KMS-11 (cell line): ENCODE results near the gene TTLL11.

ENCODE experiments used
- H2AFZ ChIP-seq: fragments of 200-600 bp; sonication (generic); 2 replicates; pipeline ENCODE4 v1.6.1; 2016; ENCODE audit warnings: antibody characterized with exemption, mixed run types, low read depth
- H3K27ac ChIP-seq: fragments of 200-600 bp; sonication (generic); 2 replicates; pipeline ENCODE4 v1.6.1; 2016; ENCODE audit warnings: mild to moderate bottlenecking, mixed run types
- H3K27me3 ChIP-seq: fragments of 200-600 bp; sonication (generic); 2 replicates; pipeline ENCODE4 v1.6.1; 2017; ENCODE audit warnings: mild to moderate bottlenecking, low read depth, mixed run types, moderate library complexity; ENCODE audit not compliant: insufficient read depth
- H3K36me3 ChIP-seq: fragments of 200-600 bp; sonication (generic); 2 replicates; pipeline ENCODE4 v1.6.1; 2017; ENCODE audit warnings: mild to moderate bottlenecking, mixed run types; ENCODE audit not compliant: insufficient read depth
- H3K4me1 ChIP-seq: fragments of 200-600 bp; sonication (generic); 2 replicates; pipeline ENCODE4 v1.6.1; 2016; ENCODE audit warnings: mild to moderate bottlenecking, low read depth, mixed run types; ENCODE audit not compliant: poor library complexity, severe bottlenecking
- H3K4me2 ChIP-seq: fragments of 200-600 bp; sonication (generic); 2 replicates; pipeline ENCODE4 v1.7.0; 2016; ENCODE audit warnings: mild to moderate bottlenecking, mixed run types
- H3K4me3 ChIP-seq: fragments of 200-600 bp; sonication (generic); IDR thresholded peaks from 2 replicates; pipeline ENCODE4 v1.6.1; 2017; ENCODE audit warnings: low read depth, low read length, mixed read lengths; ENCODE audit not compliant: insufficient read depth
- H3K79me2 ChIP-seq: fragments of 200-600 bp; sonication (generic); 2 replicates; pipeline ENCODE4 v1.6.1; 2016; ENCODE audit warnings: low read depth, mixed run types; ENCODE audit not compliant: insufficient read depth
- H3K9ac ChIP-seq: fragments of 200-600 bp; sonication (generic); 2 replicates; pipeline ENCODE4 v1.6.1; 2016; ENCODE audit warnings: mild to moderate bottlenecking, mixed run types
- H4K20me1 ChIP-seq: fragments of 200-600 bp; sonication (generic); 2 replicates; pipeline ENCODE4 v1.6.1; 2016; ENCODE audit warnings: mild to moderate bottlenecking, mixed run types; ENCODE audit not compliant: insufficient read depth
- TF ChIP-seq, protein P1 (sequence below): fragments of 200-600 bp; sonication (generic); conservative IDR thresholded peaks from 2 replicates; pipeline ENCODE4 v1.6.1; 2017; ENCODE audit warnings: low read depth, mild to moderate bottlenecking, antibody characterized with exemption, low read length, moderate library complexity, mixed read lengths

TTLL11 gene

DNA sequence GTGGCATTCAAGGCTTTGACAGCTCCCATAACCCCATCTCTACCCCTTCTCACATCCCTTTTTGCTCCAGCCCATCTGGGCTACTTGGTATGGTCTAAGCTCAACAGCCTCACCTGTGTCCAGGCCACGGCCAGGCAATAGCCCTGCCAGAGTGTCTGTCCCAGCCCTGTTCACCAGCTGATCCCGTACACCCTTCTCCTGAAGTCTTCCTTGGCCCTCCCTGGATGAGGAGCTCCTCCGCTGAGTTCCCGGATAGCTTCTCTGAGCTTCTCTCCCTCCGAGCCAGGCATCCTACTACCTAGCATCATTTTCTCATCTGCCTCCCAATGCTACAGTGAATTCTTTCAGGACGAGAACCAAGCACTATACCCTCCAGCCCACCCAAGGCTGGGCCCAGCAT is 233.5 kb downstream of the TTLL11 start:
- H3K4me1 ChIP-seq = no peaks in the 10 kb centered on the region
- H3K27me3 ChIP-seq = no peaks in the 10 kb centered on the region
- no peak overlapping the region for H2AFZ ChIP-seq
- no peaks in the 10 kb centered on the region for H4K20me1 ChIP-seq
- H3K9ac ChIP-seq = no peak overlapping the region
- TF ChIP-seq, protein P1, sequence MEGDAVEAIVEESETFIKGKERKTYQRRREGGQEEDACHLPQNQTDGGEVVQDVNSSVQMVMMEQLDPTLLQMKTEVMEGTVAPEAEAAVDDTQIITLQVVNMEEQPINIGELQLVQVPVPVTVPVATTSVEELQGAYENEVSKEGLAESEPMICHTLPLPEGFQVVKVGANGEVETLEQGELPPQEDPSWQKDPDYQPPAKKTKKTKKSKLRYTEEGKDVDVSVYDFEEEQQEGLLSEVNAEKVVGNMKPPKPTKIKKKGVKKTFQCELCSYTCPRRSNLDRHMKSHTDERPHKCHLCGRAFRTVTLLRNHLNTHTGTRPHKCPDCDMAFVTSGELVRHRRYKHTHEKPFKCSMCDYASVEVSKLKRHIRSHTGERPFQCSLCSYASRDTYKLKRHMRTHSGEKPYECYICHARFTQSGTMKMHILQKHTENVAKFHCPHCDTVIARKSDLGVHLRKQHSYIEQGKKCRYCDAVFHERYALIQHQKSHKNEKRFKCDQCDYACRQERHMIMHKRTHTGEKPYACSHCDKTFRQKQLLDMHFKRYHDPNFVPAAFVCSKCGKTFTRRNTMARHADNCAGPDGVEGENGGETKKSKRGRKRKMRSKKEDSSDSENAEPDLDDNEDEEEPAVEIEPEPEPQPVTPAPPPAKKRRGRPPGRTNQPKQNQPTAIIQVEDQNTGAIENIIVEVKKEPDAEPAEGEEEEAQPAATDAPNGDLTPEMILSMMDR = no peak
- H3K36me3 ChIP-seq = no peaks in the 10 kb centered on the region
- H3K4me2 ChIP-seq = no peak overlapping the region
- no peak overlapping the region for H3K27ac ChIP-seq
- no peaks in the 10 kb centered on the region for H3K79me2 ChIP-seq
- H3K4me3 ChIP-seq = no peak overlapping the region

DNA sequence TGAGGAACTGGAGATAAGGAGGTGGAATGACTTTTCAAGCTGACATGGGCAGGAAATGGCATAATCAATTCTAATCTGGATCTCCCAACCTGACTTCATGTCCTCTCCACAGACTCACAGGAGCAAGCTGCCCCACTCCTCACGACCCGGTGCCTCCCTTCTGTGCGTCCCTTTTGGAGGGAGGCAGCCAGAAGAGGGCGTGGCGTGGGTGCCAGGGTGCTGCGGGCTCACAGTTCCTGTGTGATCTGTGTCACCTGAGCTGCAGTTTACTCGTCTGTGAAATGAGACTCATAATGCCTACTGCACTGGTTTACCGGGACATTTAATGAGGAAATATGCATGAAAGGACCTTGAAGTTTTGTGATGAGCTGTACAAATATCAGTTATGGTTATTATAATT is 234.3 kb downstream of the TTLL11 start:
- H3K9ac ChIP-seq = no peak overlapping the region

GRCh38 chr9:121857928-121858327 is 235.2 kb downstream of the TTLL11 start:
- Histone ChIP-seq H3K79me2 (no peaks in the 10 kb centered on the region), H4K20me1 (no peaks in the 10 kb centered on the region), H3K9ac (no peak overlapping the region), H3K27ac (no peak overlapping the region), H2AFZ (no peak overlapping the region), H3K4me1 (no peaks in the 10 kb centered on the region), H3K4me3 (no peak overlapping the region), H3K36me3 (no peaks in the 10 kb centered on the region), H3K27me3 (no peaks in the 10 kb centered on the region), H3K4me2 (no peak overlapping the region)
- TF ChIP-seq, protein P1 = no peak

More for the DNA sequence above, 234.3 kb downstream of the TTLL11 start:
- Histone ChIP-seq H3K4me3 (no peak overlapping the region), H2AFZ (no peak overlapping the region), H3K4me2 (no peak overlapping the region), H3K4me1 (no peaks in the 10 kb centered on the region), H4K20me1 (no peaks in the 10 kb centered on the region), H3K27ac (no peak overlapping the region), H3K27me3 (no peaks in the 10 kb centered on the region), H3K79me2 (no peaks in the 10 kb centered on the region), H3K36me3 (no peaks in the 10 kb centered on the region)
- TF ChIP-seq, protein P1 = no peak

- H3K27me3 ChIP-seq = no peaks in the 10 kb centered on the region
- no peak overlapping the region for H3K27ac ChIP-seq
- H3K4me1 ChIP-seq = no peaks in the 10 kb centered on the region
- no peak overlapping the region for H3K4me2 ChIP-seq
- TF ChIP-seq, protein P1 = no peak
- no peaks in the 10 kb centered on the region for H3K79me2 ChIP-seq
- H4K20me1 ChIP-seq = no peaks in the 10 kb centered on the region
- no peak overlapping the region for H3K9ac ChIP-seq
- no peak overlapping the region for H2AFZ ChIP-seq
- H3K36me3 ChIP-seq = no peaks in the 10 kb centered on the region
- H3K4me3 ChIP-seq = no peak overlapping the region
Measured at GRCh38 chr9:121855476-121855875, 237.6 kb downstream of the TTLL11 start.
